Dedifferentiated amniotic fluid mesenchymal stem cell (primary cell): Measurements from ENCODE around the gene RSAD2.

Experiments used
- DNase-seq: peaks from one replicate; pipeline ENCODE4 v3.0.0-alpha.2; 2016; ENCODE audit errors: extremely low spot score

Gene RSAD2

DNA sequence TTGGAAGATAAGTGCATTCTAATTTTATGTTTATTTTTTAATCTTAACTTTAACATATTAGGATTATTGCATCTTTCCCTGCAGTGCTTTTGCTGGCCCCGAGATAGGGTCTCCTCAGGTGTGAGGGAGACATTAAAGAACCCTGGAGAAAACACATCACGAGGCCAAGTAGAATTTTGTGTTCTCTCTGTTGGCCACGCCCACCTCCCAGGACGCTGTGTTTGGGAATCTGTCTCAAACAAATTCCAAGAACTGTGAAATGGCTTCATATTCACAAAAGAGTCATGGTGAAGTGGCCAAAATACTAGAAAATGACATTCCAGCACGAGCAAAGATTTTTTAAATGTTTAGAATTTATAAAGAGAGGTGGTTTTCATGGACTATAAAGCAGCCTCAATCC lies 67.0 kb downstream of the RSAD2 start:
- DNase-seq, result no peak

DNA sequence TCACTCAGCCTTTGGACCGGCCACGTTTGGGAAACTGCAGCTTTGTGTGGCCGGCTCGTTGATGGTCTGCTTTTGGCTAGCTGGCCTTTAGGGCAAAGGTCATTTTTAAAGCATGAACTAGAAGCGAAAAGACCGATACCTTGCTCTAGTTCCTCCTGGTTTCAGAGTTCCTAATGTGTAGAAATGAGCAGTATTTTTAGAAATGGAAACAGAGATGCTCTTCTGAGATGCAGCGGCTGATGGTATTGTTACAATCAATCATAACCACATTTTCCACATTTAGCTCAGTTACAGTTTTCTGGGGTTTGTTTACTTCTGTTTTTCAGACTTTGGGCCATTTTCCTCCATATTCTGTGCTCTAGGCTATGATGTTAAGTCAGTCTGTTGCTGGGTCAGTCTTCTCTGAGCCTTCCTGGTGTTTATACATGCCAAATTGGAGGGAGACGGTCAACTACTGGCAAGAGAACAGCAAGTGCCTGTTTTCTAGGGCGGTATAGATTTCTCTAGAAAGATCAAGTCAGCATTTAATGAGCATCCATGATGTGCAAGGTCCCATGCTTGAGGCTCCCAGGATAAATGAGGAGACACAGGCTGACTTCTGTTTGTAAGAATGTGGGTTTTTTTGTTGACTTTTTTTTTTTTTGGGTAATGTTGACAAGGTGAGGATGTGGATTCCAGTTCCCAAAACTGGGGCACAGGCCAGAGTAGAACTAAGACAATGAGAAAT lies 67.7 kb downstream of the RSAD2 start:
- DNase-seq, result no peak

DNA sequence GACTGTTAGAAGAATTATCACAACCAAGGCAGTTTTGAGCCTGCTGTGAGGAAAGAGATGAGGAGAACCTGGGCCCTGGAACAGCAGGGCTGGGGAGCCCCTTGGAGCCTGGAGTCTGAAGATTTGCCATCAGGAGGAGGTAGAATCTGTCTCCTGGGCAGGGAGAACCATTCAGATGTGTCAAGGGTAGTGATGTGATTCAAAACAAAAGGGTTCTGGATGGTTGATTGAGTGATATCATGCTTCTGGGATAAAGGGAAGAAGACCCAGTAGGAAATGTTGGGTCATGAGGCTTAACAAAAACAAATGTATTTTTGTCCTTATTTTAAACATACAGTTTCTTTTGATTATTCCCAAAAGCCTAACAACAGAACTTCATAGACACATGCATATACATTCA lies 68.2 kb downstream of the RSAD2 start:
- DNase-seq, result no peak

DNA sequence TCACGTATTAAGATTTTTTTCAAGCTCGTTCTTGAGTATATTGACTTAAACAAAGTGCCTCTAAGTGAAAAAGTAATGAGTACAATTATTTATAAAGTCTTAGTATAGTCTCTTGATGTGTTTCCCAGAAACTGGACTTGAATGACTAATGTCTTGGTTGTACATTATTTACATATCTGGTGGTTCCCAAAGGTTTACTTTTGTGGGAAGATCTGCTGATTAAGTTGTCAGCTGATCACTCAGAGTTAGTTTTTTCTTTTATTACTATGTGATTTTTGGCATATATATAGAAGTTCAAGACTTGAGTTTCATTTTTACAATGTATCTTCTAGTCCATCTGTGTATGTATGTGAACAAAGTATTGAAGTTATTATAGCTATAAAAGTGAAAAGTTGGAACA lies 69.1 kb downstream of the RSAD2 start:
- peak; percentile 78 for DNase-seq
